ENCODE results near the gene TSPAN18.

The TSPAN18 gene

DNA sequence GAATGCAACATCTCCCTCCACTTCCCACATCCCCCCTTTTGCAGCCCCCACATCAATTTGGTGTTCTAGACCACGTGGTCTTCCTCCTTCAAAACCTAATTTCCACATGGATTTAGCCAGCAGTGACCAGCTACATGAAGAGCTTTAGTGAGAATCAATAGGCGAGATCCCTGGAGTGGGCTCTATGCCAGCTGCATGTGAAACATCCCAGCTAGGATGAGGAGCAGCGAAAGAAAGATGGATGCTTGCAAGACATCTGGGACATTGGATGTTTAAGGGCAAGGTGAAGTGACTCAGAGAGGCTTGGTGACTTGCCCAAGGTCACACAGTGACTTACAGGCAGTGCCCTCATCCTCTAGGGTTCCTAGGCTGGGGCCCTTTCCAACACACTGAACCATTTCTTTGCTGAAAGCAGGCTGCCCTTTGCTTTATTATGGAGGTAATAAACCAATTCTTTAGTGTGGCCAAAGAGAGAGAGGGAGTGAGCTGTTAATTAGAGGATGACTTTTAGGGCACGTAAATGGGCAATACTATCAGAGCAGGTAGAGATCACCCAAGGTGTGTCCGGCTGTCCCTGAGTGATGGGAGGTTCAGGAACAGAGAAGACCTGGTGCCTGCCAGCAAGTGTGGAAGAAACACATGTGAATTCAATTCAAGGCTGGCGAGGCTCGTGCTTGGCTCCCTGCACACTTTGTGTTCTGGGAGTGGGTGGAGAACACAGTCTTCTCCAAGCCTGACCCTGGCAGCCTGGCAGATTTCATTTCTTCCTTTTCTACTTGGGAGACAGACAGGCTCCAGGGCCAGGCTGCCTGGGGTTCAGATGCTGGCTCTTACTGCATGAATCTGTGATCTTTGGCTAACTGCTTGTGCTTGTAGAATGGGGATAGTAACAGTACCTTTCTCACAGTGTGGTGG is 24.0 kb downstream of the TSPAN18 start:
- TF ChIP-seq, protein P1, sequence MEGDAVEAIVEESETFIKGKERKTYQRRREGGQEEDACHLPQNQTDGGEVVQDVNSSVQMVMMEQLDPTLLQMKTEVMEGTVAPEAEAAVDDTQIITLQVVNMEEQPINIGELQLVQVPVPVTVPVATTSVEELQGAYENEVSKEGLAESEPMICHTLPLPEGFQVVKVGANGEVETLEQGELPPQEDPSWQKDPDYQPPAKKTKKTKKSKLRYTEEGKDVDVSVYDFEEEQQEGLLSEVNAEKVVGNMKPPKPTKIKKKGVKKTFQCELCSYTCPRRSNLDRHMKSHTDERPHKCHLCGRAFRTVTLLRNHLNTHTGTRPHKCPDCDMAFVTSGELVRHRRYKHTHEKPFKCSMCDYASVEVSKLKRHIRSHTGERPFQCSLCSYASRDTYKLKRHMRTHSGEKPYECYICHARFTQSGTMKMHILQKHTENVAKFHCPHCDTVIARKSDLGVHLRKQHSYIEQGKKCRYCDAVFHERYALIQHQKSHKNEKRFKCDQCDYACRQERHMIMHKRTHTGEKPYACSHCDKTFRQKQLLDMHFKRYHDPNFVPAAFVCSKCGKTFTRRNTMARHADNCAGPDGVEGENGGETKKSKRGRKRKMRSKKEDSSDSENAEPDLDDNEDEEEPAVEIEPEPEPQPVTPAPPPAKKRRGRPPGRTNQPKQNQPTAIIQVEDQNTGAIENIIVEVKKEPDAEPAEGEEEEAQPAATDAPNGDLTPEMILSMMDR (IDR thresholded peaks at IDR 0.05; ENCODE audit: low read depth, low read length, missing control alignments): no peak
- DNase-seq (ENCODE audit: low read depth): no peak
- H3K4me3 ChIP-seq (ENCODE audit: low read depth, low read length): no peak overlapping the region

DNA sequence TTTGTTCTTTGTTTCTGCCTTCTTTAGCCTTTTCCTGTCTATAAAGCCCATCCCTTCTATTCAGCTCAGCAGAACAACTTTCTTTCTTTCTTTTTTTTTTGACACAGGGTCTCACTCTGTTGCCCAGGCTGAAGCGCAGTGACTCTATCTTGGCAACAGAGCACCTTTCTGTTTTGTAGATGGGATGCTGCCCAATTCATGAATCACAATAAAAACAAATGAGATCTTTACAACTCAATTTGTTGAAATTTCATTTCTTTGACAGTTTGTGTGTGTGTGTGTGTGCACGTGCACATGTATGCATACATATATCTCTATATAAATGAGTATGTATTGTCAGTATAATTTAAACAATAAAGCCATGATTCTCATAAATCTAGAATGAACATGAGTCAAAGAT is 25.5 kb downstream of the TSPAN18 start:
- no peak overlapping the region for H3K4me3 ChIP-seq (ENCODE audit: low read depth, low read length)
- DNase-seq (ENCODE audit: low read depth): no peak
- TF ChIP-seq, protein P1 (IDR thresholded peaks at IDR 0.05; ENCODE audit: low read depth, low read length, missing control alignments): no peak

DNA sequence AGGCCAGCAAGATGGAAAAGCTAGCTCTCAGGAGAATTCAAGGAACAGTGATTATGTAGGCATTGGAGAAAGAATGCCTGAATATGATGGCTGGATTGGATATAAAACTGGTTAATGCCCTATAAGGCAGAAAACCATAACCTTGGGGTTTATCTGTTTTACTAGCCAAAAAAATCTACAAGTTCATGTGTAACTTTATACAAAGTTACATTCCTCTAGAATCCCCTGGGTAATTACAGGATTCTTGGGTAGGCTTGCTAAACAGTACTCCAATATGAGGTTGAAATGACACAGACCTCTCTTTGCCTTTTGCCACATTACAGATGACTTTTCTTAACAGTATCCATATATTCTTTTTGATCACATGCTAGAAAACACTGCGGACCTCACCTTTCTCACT is 26.0 kb downstream of the TSPAN18 start:
- no peak overlapping the region for H3K4me3 ChIP-seq (ENCODE audit: low read depth, low read length)
- DNase-seq (ENCODE audit: low read depth): no peak
- TF ChIP-seq, protein P1 (IDR thresholded peaks at IDR 0.05; ENCODE audit: low read depth, low read length, missing control alignments): no peak

DNA sequence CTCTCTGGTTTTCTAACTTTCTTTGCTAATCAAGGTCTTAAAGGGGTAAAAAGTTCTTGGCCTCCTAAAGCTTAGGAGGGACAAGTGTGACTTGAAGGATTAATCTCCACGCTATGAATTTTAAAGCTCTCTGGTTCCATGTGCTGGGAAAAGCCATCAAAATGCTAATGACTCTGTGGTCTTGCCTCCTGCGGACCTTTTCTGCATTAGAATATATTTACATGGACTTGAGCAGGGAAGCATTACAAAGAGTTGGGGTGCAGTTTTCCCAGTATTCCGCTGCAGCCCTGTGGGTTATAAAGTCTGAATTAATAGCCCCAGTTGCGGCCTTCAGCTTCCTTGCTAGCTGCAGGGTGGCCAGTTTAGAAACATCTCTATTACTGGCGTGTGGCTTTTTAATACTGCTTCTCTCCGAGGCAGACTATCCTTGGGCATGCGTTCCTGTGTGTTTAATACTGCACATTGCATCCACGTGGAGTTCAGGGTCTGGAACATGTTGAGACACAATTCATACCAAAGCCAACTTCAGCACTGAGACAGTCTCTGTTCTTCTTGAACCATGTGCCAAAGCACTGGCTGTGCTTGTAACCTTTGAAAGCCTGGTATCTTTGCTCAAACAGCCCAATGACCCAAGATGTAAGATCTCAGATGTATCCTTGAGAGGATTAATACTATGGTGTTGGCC is 27.3 kb downstream of the TSPAN18 start:
- TF ChIP-seq, protein P1 (IDR thresholded peaks at IDR 0.05; ENCODE audit: low read depth, low read length, missing control alignments): no peak
- no peak for DNase-seq (ENCODE audit: low read depth)
- H3K4me3 ChIP-seq (ENCODE audit: low read depth, low read length): no peak overlapping the region

DNA sequence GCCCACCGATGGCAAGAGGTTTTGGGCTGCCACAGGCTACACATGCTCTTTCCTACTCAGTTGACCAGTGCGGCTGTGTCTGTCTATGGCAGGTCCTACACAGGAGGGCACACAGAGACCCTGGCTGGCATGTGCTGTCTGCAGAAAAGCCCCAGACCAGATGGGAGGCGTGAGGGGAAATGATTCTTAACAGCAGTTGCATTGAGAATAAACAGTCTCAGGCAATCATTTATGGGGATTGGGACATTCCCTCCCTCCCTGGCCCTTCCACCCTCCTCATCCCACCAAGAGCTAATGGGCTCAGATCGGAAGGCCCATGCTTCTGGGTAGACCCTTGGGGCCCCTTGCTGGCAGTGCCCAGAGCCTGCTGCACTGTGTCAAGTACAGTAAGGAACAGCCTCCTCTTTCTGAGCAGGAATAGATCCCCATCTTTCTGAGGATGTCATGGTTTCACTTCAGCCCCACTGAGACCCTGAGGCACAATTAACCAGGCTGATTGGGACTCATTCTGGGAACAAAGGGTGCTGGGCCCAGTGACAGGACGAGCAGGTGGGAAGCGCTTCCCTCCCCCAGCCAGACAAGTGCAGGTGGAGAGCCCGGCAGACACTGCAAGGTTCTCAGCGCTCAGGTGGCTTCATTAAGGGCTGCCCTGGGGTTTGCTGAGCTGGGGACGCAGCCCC is 28.3 kb downstream of the TSPAN18 start:
- H3K4me3 ChIP-seq (ENCODE audit: low read depth, low read length): no peak overlapping the region
- DNase-seq (ENCODE audit: low read depth): no peak
- TF ChIP-seq, protein P1 (IDR thresholded peaks at IDR 0.05; ENCODE audit: low read depth, low read length, missing control alignments): no peak

DNA sequence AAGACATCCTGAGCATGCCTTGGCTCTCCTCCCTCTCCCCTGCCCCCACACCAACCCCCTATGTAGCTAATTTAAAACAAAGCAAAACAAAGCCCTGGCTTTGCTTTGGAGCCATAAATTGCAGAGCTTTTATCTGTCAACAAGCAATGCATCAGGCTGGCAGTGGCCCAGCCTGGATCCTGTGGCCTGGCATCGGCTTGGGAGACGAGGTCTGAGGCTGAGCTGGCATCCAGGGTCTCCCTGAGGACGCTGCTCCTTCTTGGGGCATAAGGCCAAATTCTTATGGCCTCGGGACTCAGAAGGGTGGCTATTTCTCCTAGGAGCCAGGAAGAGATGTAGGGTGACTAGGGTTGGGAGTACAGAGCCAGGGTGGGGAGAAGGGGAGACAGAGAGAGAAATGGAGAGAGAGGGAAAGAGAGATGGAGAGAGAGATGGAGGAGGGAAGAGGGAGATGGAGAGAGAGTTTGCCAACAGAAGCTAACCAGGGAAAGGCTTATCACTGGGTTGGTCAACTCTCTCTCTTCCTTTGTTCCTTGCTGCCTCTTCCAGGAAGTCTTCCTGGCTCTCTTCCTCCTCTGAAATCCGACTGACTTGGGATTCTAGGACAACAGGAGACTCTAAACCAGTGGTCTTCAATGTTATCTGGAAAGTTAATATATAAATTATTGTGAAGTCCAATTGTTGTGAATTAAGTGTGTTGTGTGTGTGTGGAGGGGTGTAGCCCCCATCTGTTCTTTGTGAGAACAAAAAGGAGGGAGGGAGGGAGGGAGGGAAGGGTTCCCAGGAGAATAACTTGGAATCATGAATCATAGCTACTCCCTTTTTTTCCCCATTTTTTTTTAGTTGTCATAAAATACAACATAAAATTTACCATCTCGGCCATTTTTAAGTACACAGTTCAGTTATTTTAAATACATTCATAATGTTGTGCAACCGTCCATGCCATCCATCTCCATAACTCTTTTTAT is 29.1 kb downstream of the TSPAN18 start:
- no peak overlapping the region for H3K4me3 ChIP-seq (ENCODE audit: low read depth, low read length)
- no peak for DNase-seq (ENCODE audit: low read depth)
- TF ChIP-seq, protein P1 (IDR thresholded peaks at IDR 0.05; ENCODE audit: low read depth, low read length, missing control alignments): no peak
